CD4-positive, alpha-beta memory T cell (primary cell): ENCODE results near the gene IL4. TPM values are rescaled to one million over a fixed set of nuclear protein-coding genes. Genes with fewer than 3 reads are reported as not detected.

Experiments
- CTCF ChIA-PET: fragments of 350-600 bp; sonication (Branson Sonifier 250); formaldehyde crosslinking; loops from one replicate; lab custom pipeline; 2021; ENCODE audit warnings: inconsistent platforms; ENCODE audit not compliant: partially characterized antibody; lab: Charles Lee
- POLR2A ChIA-PET: fragments of 350-600 bp; sonication (Branson Sonifier 250); formaldehyde crosslinking; loops from one replicate; lab custom pipeline; 2021; ENCODE audit not compliant: partially characterized antibody; lab: Charles Lee
- DNase-seq, 5 donors: peaks; one replicate each; pipeline versions ENCODE4 v3.0.0 to v3.0.0-alpha.2; 2020 to 2022; ENCODE audit warnings: mixed read lengths in 1 of 5
- H3K27ac ChIP-seq: one replicate; pipeline ENCODE4 v1.7.0; 2013; ENCODE audit warnings: low read depth, low read length
- H3K27me3 ChIP-seq: 2 replicates; pipeline ENCODE4 v1.7.0; 2013; ENCODE audit warnings: mild to moderate bottlenecking, low read length, moderate library complexity; ENCODE audit not compliant: insufficient read depth
- H3K36me3 ChIP-seq: 2 replicates; pipeline ENCODE4 v1.7.0; 2013; ENCODE audit warnings: mild to moderate bottlenecking, low read length, moderate library complexity; ENCODE audit not compliant: insufficient read depth
- H3K4me1 ChIP-seq: 2 replicates; pipeline ENCODE4 v1.7.0; 2013; ENCODE audit warnings: mild to moderate bottlenecking, low read length, moderate library complexity; ENCODE audit not compliant: insufficient read depth
- H3K4me3 ChIP-seq, 2 donors: one replicate each; pipeline ENCODE4 v1.7.0; 2013; ENCODE audit warnings: low read length in 2 of 2, mild to moderate bottlenecking in 1 of 2
- H3K9me3 ChIP-seq, 2 donors: one replicate each; pipeline ENCODE4 v1.7.0; 2013; ENCODE audit warnings: low read length in 2 of 2, control low read depth in 1 of 2; ENCODE audit not compliant: control insufficient read depth in 1 of 2
- H3K27ac Mint-ChIP-seq, 7 donors: one replicate each; pipeline ENCODE4 v1.8.0; 2020 to 2021; ENCODE audit warnings: mixed read lengths in 7 of 7, mild to moderate bottlenecking in 6 of 7, inconsistent platforms in 3 of 7, moderate library complexity in 3 of 7
- H3K27me3 Mint-ChIP-seq, 2 donors: one replicate each; pipeline ENCODE4 v1.8.0; 2020 to 2021; ENCODE audit warnings: mixed read lengths in 2 of 2
- H3K36me3 Mint-ChIP-seq, 2 donors: one replicate each; pipeline ENCODE4 v1.8.0; 2020 to 2021; ENCODE audit warnings: mixed read lengths in 2 of 2, inconsistent platforms in 1 of 2, mild to moderate bottlenecking in 1 of 2
- H3K4me1 Mint-ChIP-seq, 4 donors: one replicate each; pipeline ENCODE4 v1.8.0; 2020 to 2021; ENCODE audit warnings: mixed read lengths in 4 of 4, mild to moderate bottlenecking in 1 of 4
- H3K4me3 Mint-ChIP-seq, 8 donors: one replicate each; pipeline ENCODE4 v1.8.0; 2020 to 2021; ENCODE audit warnings: mixed read lengths in 8 of 8, mild to moderate bottlenecking in 7 of 8, moderate library complexity in 6 of 8, inconsistent platforms in 3 of 8
- H3K9me3 Mint-ChIP-seq, 8 donors: one replicate each; pipeline ENCODE4 v1.8.0; 2020 to 2021; ENCODE audit warnings: mixed read lengths in 8 of 8, mild to moderate bottlenecking in 5 of 8, inconsistent platforms in 3 of 8, moderate library complexity in 1 of 8
- intact Hi-C: fragments of 100-400 bp; cut with micrococcal nuclease; formaldehyde crosslinking; loops from one replicate; pipeline ENCODE4 v1.15.1; 2023
- polyA plus RNA-seq, 2 donors: library from polyadenylated mRNA; unstranded; fragments of 300-500 nt; fragmentation: Illumina TruSeq; gene quantifications; one replicate each; pipeline ENCODE4 v1.2.3, GENCODE V29; 2021
- total RNA-seq, 2 experiments: library from RNA; stranded (reverse); gene quantifications; one replicate each; pipeline ENCODE4 v1.2.3, GENCODE V29; 2021

Gene IL4
- total and polyA plus RNA-seq, 4 experiments from 2014 or later = not detected

GRCh38 chr5:132708645-132709044 is 34.9 kb downstream of the IL4 start:
- H3K27ac ChIP-seq = no peak overlapping the region
- H3K27ac Mint-ChIP-seq = no peak overlapping the region
- H3K36me3 Mint-ChIP-seq = peaks cover 22 to 29% of the 10 kb centered on the region in 2 donors
- H3K4me1 Mint-ChIP-seq = peaks cover 0 to 2% (median 0%) of the 10 kb centered on the region in 4 donors
- H3K4me3 Mint-ChIP-seq = no peak overlapping the region
- H3K27me3 Mint-ChIP-seq = no peaks in the 10 kb centered on the region
- no peak for DNase-seq
- H3K27me3 ChIP-seq = no peaks in the 10 kb centered on the region
- POLR2A ChIA-PET = no interaction called here
- peaks cover 3% of the 10 kb centered on the region for H3K36me3 ChIP-seq
- H3K4me1 ChIP-seq = no peaks in the 10 kb centered on the region
- H3K9me3 Mint-ChIP-seq = peaks cover 0 to 1% (median 0%) of the 10 kb centered on the region in 8 donors
- H3K4me3 ChIP-seq = no peak overlapping the region
- intact Hi-C loops = no loop called here
- CTCF ChIA-PET = interaction anchor here (1.0 kb wide), 2 partner anchors 29 to 181 kb away, joined by 3 to 9 read pairs; partner anchors contain the start of gene KIF3A
- H3K9me3 ChIP-seq = no peaks in the 10 kb centered on the region

GRCh38 chr5:132714456-132715307 is 40.9 kb downstream of the IL4 start:
- H3K27ac Mint-ChIP-seq = no peak overlapping the region
- peaks cover 7 to 10% (median 8%) of the 10 kb centered on the region in 4 donors for H3K4me1 Mint-ChIP-seq
- peaks cover 15 to 26% of the 10 kb centered on the region in 2 donors for H3K36me3 Mint-ChIP-seq
- no peak overlapping the region for H3K4me3 ChIP-seq
- no peaks in the 10 kb centered on the region for H3K9me3 Mint-ChIP-seq
- ChIA-PET CTCF (interaction anchor here (0.9 to 2.4 kb wide), 9 partner anchors 11 to 328 kb away, joined by 3 to 11 read pairs (median 5); partner anchors contain the start of genes CCNI2, IL13 and KIF3A), POLR2A (no interaction called here)
- no peaks in the 10 kb centered on the region for H3K9me3 ChIP-seq
- intact Hi-C loops = loop anchor here (1.0 kb wide), 2 partner anchors 188 to 328 kb away; no protein-coding TSS in a partner anchor
- no peaks in the 10 kb centered on the region for H3K4me1 ChIP-seq
- no peaks in the 10 kb centered on the region for H3K27me3 Mint-ChIP-seq
- H3K27me3 ChIP-seq = no peaks in the 10 kb centered on the region
- H3K36me3 ChIP-seq = no peaks in the 10 kb centered on the region
- H3K27ac ChIP-seq = no peak overlapping the region
- DNase-seq = peak in 4 of 5 donors; percentile 16 to 27 (median 22)
- H3K4me3 Mint-ChIP-seq = peak overlapping the region in 3 of 8 donors; percentile 43 to 63 (median 53)

DNA sequence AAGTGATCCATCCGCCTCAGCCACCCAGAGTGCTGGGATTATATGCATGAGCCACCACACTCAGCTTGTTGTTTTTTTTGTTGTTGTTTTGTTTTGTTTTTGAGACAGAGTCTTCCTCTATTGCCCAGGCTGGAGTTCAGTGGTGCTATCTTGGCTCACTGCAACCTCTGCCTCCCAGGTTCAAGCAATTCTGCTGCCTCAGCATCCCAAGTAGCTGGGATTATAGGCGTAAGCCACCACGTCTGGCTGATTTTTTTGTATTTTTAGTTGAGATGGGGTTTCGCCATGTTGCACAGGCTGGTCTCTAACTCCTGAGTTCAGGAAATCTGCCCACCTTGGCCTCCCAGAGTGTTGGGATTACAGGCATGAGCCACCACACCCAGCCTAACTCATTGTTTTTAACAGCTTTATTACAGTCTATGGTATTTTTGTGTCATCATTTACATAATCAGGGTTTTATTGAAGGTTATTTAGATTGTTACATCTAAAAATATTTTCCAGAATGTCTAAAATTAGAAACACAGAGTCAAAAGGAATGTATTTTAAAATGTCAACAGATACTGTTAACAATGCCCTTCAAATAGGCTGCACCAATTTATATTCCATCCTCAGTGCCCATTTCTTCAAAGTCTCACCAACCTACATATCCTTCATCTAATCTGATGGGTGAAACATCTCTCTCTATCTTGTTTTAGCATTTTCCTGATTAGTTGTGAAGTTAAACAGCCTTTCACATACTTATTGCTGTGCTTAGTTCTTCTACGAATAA is 44.9 kb downstream of the IL4 start:
- H3K4me1 Mint-ChIP-seq = peaks cover 7 to 10% (median 7%) of the 10 kb centered on the region in 4 donors
- POLR2A ChIA-PET = no interaction called here
- no peak overlapping the region for H3K27ac ChIP-seq
- H3K36me3 ChIP-seq = peaks cover 6% of the 10 kb centered on the region
- H3K27ac Mint-ChIP-seq = peak overlapping the region in 2 of 7 donors; percentile 2 to 31
- no peak overlapping the region for H3K4me3 Mint-ChIP-seq
- H3K9me3 Mint-ChIP-seq = no peaks in the 10 kb centered on the region
- H3K4me1 ChIP-seq = no peaks in the 10 kb centered on the region
- H3K9me3 ChIP-seq = no peaks in the 10 kb centered on the region
- H3K27me3 Mint-ChIP-seq = no peaks in the 10 kb centered on the region
- H3K36me3 Mint-ChIP-seq = peaks cover 15 to 25% of the 10 kb centered on the region in 2 donors
- DNase-seq = no peak
- H3K4me3 ChIP-seq = no peak overlapping the region
- intact Hi-C loops = no loop called here
- CTCF ChIA-PET = interaction anchor here (3.3 kb wide), 1 partner anchor 192 kb away, joined by 12 read pairs; no protein-coding TSS in a partner anchor
- H3K27me3 ChIP-seq = no peaks in the 10 kb centered on the region

- H3K27ac ChIP-seq = no peak overlapping the region
- Mint-ChIP-seq H3K4me3 (no peak overlapping the region), H3K4me1 (peaks cover 2 to 9% (median 7%) of the 10 kb centered on the region in 4 donors), H3K27ac (no peak overlapping the region), H3K9me3 (no peaks in the 10 kb centered on the region), H3K27me3 (no peaks in the 10 kb centered on the region), H3K36me3 (peaks cover 34 to 36% of the 10 kb centered on the region in 2 donors)
- H3K9me3 ChIP-seq = no peaks in the 10 kb centered on the region
- no peak for DNase-seq
- POLR2A ChIA-PET = no interaction called here
- H3K36me3 ChIP-seq = peaks cover 6% of the 10 kb centered on the region
- no peaks in the 10 kb centered on the region for H3K27me3 ChIP-seq
- H3K4me1 ChIP-seq = no peaks in the 10 kb centered on the region
- H3K4me3 ChIP-seq = no peak overlapping the region
- intact Hi-C loops = no loop called here
- CTCF ChIA-PET = interaction anchor here (0.8 to 0.9 kb wide), 2 partner anchors 11 to 18 kb away, joined by 3 to 5 read pairs; partner anchors contain the start of gene KIF3A
These were observed 52.0 kb downstream of the IL4 start for GRCh38 chr5:132725745-132726144.

DNA sequence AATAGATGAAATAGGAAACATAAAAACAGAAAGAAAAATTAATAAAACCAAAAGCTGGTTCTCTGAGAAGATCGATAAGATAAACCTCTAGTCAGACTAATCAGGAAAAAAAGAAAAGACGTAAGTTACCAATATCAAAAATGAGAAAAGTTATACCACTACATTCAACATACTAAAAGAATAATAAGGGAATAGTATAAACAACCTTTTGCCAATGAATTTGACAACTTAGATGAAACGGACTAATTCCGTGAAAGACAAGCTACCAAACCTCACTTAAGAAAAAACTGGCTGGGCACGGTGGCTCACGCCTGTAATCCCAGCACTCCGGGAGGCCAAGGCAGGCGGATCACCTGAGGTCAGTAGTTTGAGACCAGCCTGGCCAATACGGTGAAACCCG is 56.1 kb downstream of the IL4 start:
- no peaks in the 10 kb centered on the region for H3K27me3 ChIP-seq
- no peaks in the 10 kb centered on the region for H3K4me1 ChIP-seq
- intact Hi-C loops = loop anchor here (10.0 kb wide), 1 partner anchor 175 kb away; the partner anchor contains the start of gene RAD50
- H3K9me3 Mint-ChIP-seq = no peaks in the 10 kb centered on the region
- no peaks in the 10 kb centered on the region for H3K9me3 ChIP-seq
- H3K27ac ChIP-seq = no peak overlapping the region
- H3K4me3 Mint-ChIP-seq = no peak overlapping the region
- DNase-seq = no peak
- peaks cover 5 to 15% (median 10%) of the 10 kb centered on the region in 4 donors for H3K4me1 Mint-ChIP-seq
- H3K36me3 Mint-ChIP-seq = peaks cover 31 to 39% of the 10 kb centered on the region in 2 donors
- no peaks in the 10 kb centered on the region for H3K27me3 Mint-ChIP-seq
- no peak overlapping the region for H3K4me3 ChIP-seq
- H3K27ac Mint-ChIP-seq = no peak overlapping the region
- POLR2A ChIA-PET = interaction anchor here (1.0 kb wide), 1 partner anchor 19 kb away, joined by 4 read pairs; no protein-coding TSS in a partner anchor
- peaks cover 15% of the 10 kb centered on the region for H3K36me3 ChIP-seq
- CTCF ChIA-PET = interaction anchor here (0.6 kb wide), 1 partner anchor 12 kb away, joined by 3 read pairs; no protein-coding TSS in a partner anchor
